Endothelial cell of umbilical vein (primary cell): ENCODE measurements around the gene C8G. TPM values are rescaled to one million over a fixed set of nuclear protein-coding genes. Genes with fewer than 3 reads are reported as not detected.
A peak's percentile ranks its signal among the peaks of the same experiment; 100 is the strongest.

Experiments used
- BruUV-seq: library from RNA; stranded (reverse); fragments of 400-500 nt; replicated peaks from 2 replicates; lab custom pipeline; 2021; lab: Mats Ljungman, UMichigan
- CTCF ChIA-PET: fragments of 300-600, 350-600 bp; sonication (Branson Sonifier 250); formaldehyde crosslinking; loops from one replicate; lab custom pipeline; 2021; ENCODE audit warnings: antibody characterized with exemption, inconsistent platforms; lab: Charles Lee
- POLR2A ChIA-PET: fragments of 300-600, 350-600 bp; sonication (Branson Sonifier 250); formaldehyde crosslinking; loops from one replicate; lab custom pipeline; 2021; ENCODE audit warnings: antibody characterized with exemption, inconsistent platforms; lab: Charles Lee
- DNase-seq: peaks from one replicate; pipeline ENCODE4 v3.0.0-alpha.2; 2011; ENCODE audit warnings: low read depth, low spot score
- FAIRE-seq: peaks from 2 replicates; lab custom pipeline; 2011; peaks lifted over from hg19 to GRCh38; lab: Jason Lieb, UNC
- H2AFZ ChIP-seq: 2 replicates; pipeline ENCODE4 v1.6.0; 2012; ENCODE audit warnings: low read depth, low read length, control low read depth, inconsistent platforms
- H3K27ac ChIP-seq: 2 replicates; pipeline ENCODE4 v1.5.1; 2011; ENCODE audit warnings: low read depth, mild to moderate bottlenecking, control low read depth, low read length, moderate library complexity; ENCODE audit not compliant: insufficient read depth
- H3K27me3 ChIP-seq, 2 experiments: 2 replicates each; pipeline versions ENCODE4 v1.6.0 to v1.6.1; 2011; ENCODE audit warnings: low read length in 2 of 2, mixed read lengths in 1 of 2; ENCODE audit not compliant: control insufficient read depth in 2 of 2, insufficient read depth in 2 of 2
- H3K36me3 ChIP-seq, 2 experiments: 2 replicates in 1 of 2; 3 replicates in 1 of 2; pipeline ENCODE4 v1.5.1; 2011; ENCODE audit warnings: low read length in 2 of 2, mild to moderate bottlenecking in 1 of 2, moderate library complexity in 1 of 2; ENCODE audit not compliant: control insufficient read depth in 2 of 2, insufficient read depth in 2 of 2; ENCODE audit errors: extremely low read depth in 1 of 2
- H3K4me1 ChIP-seq: 3 replicates; pipeline ENCODE4 v1.5.1; 2011; ENCODE audit warnings: mild to moderate bottlenecking, low read length; ENCODE audit not compliant: control insufficient read depth, insufficient read depth; ENCODE audit errors: extremely low read depth
- H3K4me2 ChIP-seq: 2 replicates; pipeline ENCODE4 v1.6.1; 2011; ENCODE audit warnings: low read length, control low read depth, mixed read lengths; ENCODE audit not compliant: insufficient read depth
- H3K4me3 ChIP-seq, 3 experiments: fragments of 200-600 bp in 1 of 3; sonication (generic), shearing (Covaris generic) in 1 of 3; replicated peaks in 1 of 3; 2 replicates each; pipeline ENCODE4 v1.5.1; 2011 to 2016; ENCODE audit warnings: control low read depth in 3 of 3, low read length in 3 of 3, mild to moderate bottlenecking in 2 of 3, inconsistent platforms in 1 of 3, low read depth in 1 of 3, moderate library complexity in 1 of 3; ENCODE audit not compliant: insufficient read depth in 1 of 3
- H3K79me2 ChIP-seq: 2 replicates; pipeline ENCODE4 v1.6.0; 2012; ENCODE audit warnings: low read length, inconsistent platforms; ENCODE audit not compliant: control insufficient read depth, insufficient read depth
- H3K9ac ChIP-seq: replicated peaks from 2 replicates; pipeline ENCODE3; 2011; ENCODE audit warnings: low read length, control low read depth; ENCODE audit not compliant: insufficient read depth; ENCODE audit errors: extremely low read depth
- H3K9me1 ChIP-seq: replicated peaks from 3 replicates; pipeline ENCODE4 v1.6.0; 2011; ENCODE audit warnings: mild to moderate bottlenecking, low read length; ENCODE audit not compliant: control insufficient read depth, insufficient read depth; ENCODE audit errors: extremely low read depth
- H3K9me3 ChIP-seq: replicated peaks from 2 replicates; pipeline ENCODE4 v1.5.1; 2012; ENCODE audit warnings: low read length, inconsistent platforms; ENCODE audit not compliant: control insufficient read depth, insufficient read depth
- H4K20me1 ChIP-seq: replicated peaks from 2 replicates; pipeline ENCODE3; 2011; ENCODE audit warnings: mild to moderate bottlenecking, low read length; ENCODE audit not compliant: control insufficient read depth, insufficient read depth; ENCODE audit errors: extremely low read depth
- EZH2 ChIP-seq: IDR thresholded peaks from 2 replicates; pipeline ENCODE4 v1.6.1; 2012; ENCODE audit warnings: borderline replicate concordance, low read depth, mild to moderate bottlenecking, moderate library complexity, low read length, inconsistent platforms; ENCODE audit not compliant: severe bottlenecking
- FOS ChIP-seq: IDR thresholded peaks from 2 replicates; pipeline ENCODE4 v1.6.1; 2011; ENCODE audit warnings: mild to moderate bottlenecking, low read length, moderate library complexity, borderline replicate concordance; ENCODE audit not compliant: insufficient read depth
- GATA2 ChIP-seq: IDR thresholded peaks from 2 replicates; pipeline ENCODE4 v1.7.0; 2011; ENCODE audit warnings: low read depth, mild to moderate bottlenecking, moderate library complexity, mixed read lengths, low read length; ENCODE audit not compliant: insufficient read length, insufficient read depth
- JUN ChIP-seq: IDR thresholded peaks from 2 replicates; pipeline ENCODE4 v1.6.1; 2011; ENCODE audit warnings: borderline replicate concordance, low read depth; ENCODE audit not compliant: insufficient read length, insufficient read depth
- POLR2AphosphoS5 ChIP-seq: IDR thresholded peaks from 2 replicates; pipeline ENCODE4 v1.6.1; 2012; ENCODE audit warnings: low read depth, mild to moderate bottlenecking, control low read depth, low read length, moderate library complexity; ENCODE audit not compliant: insufficient read depth
- dilution Hi-C: fragments of 300-500 bp; cut with MboI; formaldehyde crosslinking; loops from one replicate; pipeline ENCODE4 v1.15.0; 2019; ENCODE audit warnings: low sequenced_read_pairs; ENCODE audit not compliant: extremely low pct_ligation_motif_present
- intact Hi-C: fragments of 100-400 bp; cut with micrococcal nuclease; formaldehyde crosslinking; loops from one replicate; pipeline ENCODE4 v1.10.0; 2022
- polyA plus RNA-seq, 4 experiments: library from polyadenylated mRNA; depleted of rRNA in 3 of 4; stranded (reverse) in 3 of 4; unstranded in 1 of 4; fragments of >200 nt; gene quantifications; 2 replicates each; pipeline versions ENCODE4 v1.2.1 to v1.2.3, GENCODE V29; 2011 to 2012; ENCODE audit warnings: missing spikeins in 1 of 4
- total RNA-seq: library from RNA; stranded (reverse); gene quantifications from 2 replicates; pipeline ENCODE4 v1.2.3, GENCODE V29; 2021
- TF ChIP-seq, protein P1 (sequence below): IDR thresholded peaks from 2 replicates; pipeline ENCODE4 v1.6.1; 2011; ENCODE audit not compliant: insufficient read depth, insufficient read length

C8G gene
- total and polyA plus RNA-seq, 2 donors (not counting 3 experiments of a cell fraction or from before 2014, with no cell fraction given): 0.47 to 1.9 TPM

DNA sequence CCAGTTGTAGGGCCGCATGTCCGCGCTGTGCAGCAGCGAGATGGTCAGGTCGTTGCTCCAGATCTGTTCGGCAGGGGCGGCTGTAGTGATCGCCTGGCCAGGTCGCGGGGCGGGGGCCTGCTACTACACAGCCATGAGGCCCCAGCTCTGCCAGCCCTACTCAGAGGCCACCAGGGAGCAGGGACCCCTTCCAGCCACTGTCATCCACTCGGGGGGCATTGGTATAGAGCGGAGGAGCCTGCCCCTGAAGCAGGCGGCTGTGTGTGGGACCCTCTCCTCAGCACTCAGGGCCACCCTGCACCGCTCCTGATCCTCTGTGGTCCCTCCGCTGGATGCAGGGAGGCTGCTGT is 2.2 kb upstream of the C8G start:
- FAIRE-seq (no peak), DNase-seq (no peak)
- no peak overlapping the region for H3K4me2 ChIP-seq
- H3K4me1 ChIP-seq: no peaks in the 10 kb centered on the region
- no TSS peak for BruUV-seq
- dilution Hi-C loops: loop anchor here (25.0 kb wide), 1 partner anchor 131 kb away; the partner anchor contains the start of gene RABL6
- H3K9ac ChIP-seq: no peak overlapping the region
- TF ChIP-seq, protein P1, sequence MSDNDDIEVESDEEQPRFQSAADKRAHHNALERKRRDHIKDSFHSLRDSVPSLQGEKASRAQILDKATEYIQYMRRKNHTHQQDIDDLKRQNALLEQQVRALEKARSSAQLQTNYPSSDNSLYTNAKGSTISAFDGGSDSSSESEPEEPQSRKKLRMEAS: no peak
- no peak for TF ChIP-seq FOS
- TF ChIP-seq JUN: no peak
- TF ChIP-seq GATA2: no peak
- no peak for TF ChIP-seq POLR2AphosphoS5
- TF ChIP-seq EZH2: no peak
- H4K20me1 ChIP-seq: no peaks in the 10 kb centered on the region
- peaks cover 26% of the 10 kb centered on the region for H3K79me2 ChIP-seq
- intact Hi-C loops: loop anchor here (5.0 kb wide), 1 partner anchor 56 kb away; the partner anchor contains the start of gene TRAF2
- H3K4me3 ChIP-seq: peak overlapping the region in 1 of 3 experiments; percentile 95
- no peaks in the 10 kb centered on the region for H3K9me3 ChIP-seq
- H3K9me1 ChIP-seq: no peaks in the 10 kb centered on the region
- ChIA-PET POLR2A (no interaction called here), CTCF (interaction anchor here (1.0 kb wide), 1 partner anchor 86 kb away, joined by 3 read pairs; no protein-coding TSS in a partner anchor)
- H3K27ac ChIP-seq: no peak overlapping the region
- H3K36me3 ChIP-seq: peaks cover 2 to 30% of the 10 kb centered on the region in 2 experiments
- no peaks in the 10 kb centered on the region for H3K27me3 ChIP-seq
- H2AFZ ChIP-seq: no peak overlapping the region
